HG03575 (cell line): ENCODE measurements around the gene C14orf180.

Experiments
- ATAC-seq: cut with Tn5 transposase; IDR thresholded peaks from one replicate; pipeline ENCODE4 v1.9.1; 2021; ENCODE audit not compliant: unreplicated experiment, insufficient number of reproducible peaks, low FRiP score; ENCODE audit errors: extremely low read depth

The C14orf180 gene

DNA sequence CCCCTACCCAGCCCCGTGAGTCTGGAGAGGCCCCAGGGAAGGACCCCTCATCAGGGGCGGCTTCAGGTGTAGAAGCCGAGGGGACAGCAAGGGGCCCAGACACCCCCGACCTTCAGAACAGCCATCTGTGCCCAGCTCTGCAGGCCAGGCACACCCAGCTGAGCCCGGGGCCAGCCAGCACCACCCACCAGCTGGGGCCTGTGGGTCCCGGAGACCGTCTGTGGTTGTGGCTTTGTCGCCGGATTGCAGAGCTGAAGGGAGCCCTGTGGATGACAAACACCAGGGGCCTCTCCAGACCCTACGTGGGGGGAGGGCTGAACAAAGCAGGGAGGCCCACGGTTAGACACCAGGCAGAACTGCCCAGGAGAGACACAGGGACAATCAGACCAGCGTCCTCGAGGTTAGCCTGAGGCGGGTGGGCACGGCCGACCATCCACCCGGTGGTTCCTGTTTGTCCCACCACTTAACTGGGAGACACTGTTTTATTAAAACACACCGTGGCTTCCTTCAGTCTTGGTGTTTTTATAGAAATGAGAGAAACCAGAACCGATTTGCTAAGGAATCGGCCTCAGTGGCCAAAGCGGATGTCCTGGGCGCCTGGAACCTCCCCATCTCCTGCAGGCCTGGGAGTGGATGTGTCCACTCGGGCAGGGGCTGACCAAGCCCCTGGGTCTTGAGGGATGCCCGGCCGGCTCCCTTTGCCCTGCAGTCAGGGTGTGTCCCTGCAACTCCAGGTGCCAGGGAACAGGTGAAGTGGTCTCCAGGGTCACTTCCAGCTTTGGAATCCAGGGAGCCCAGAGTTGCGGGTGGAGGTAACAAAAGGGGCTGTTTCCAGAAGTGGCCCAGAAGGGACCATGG lies 10.0 kb downstream of the C14orf180 start:
- ATAC-seq, result no peak

DNA sequence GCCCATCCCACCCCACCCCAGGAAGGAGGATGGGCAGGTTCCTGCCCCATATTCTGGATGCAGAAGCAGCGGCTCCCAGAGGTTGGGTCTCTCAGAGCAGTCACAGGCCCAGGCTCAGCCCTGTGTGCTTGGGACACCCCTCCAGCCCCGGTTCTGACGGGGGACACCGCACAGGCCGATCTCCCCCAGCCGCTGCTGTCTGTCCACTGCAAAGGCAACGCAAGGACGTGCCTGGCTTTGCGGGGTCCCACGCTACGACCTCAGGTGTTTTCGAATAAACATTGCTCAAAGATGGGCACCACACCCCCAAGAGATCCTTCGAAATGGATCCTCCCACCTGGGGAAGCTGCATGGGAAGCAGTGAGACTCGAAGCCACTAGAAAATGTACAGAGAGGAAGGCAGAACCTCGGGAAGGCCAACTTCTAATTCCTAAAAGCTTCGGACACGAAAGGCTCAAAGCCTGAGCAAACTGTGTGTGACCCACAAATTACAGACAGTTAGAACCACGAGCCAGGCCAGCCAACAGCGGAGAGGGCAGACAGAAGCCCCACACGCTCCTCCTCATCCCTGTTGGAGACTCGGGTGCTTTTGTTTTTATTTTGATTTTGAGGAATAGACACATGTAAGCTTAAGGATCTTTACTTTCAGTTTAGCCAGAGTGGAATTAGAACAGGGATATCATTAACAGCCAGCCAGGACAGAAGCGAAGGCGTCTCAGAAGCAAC lies 10.8 kb downstream of the C14orf180 start:
- no peak for ATAC-seq

DNA sequence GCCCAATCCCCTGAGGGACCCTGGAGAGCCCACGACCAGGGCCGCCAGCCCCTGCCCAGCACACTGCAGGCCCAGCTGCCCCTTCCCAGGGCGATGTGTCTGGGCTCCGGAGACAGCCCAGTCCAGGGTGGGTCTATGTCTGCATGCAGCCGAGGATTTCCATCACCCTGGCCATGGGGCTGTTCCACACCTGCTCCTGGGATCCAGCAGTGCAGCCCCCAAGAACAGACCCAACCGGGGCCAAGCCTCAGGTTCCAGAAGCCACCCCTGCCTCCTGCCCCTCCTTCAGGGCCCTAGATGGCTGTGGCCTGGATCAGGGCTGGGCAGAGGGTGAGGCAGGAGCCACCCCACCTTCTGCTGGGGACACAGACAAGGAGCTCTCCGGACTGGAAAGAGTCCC lies 11.5 kb downstream of the C14orf180 start:
- ATAC-seq, result no peak

DNA sequence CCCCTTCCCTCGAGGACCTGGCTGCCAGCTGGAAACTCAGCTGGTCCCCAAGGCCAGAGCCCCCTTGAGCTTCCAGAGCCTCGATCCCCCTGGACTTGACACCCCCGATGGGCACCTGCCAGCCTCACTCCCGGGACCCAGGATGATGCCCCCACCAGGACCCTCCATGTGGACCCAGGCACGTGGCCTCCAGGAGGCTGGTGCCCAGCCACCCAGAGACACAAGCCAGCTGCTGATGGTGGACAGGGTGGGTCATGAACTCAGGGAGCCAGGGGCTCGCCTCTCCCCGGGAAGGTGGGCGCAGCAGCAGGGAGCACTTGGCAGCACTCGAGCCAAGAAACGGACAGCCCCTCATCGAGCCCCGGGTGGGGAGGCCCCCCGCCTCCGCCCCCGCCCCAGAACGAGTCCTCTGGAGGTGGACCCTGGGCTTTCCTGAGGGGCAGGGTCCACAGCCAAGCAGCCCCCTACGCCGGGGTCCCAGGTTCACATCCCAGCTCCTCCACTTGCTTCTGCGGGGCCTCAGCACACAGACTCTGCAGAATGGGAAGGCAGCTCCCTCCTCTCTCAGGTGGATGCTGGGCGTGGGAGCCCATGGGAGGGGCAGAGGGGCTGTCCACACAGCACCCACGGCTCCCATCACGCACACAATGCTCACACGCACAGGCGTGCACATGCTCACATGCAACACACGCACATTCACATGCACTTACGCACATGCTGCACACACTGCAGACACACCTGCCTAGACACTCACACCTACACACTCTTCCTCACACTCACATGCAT lies 12.1 kb downstream of the C14orf180 start:
- no peak for ATAC-seq

DNA sequence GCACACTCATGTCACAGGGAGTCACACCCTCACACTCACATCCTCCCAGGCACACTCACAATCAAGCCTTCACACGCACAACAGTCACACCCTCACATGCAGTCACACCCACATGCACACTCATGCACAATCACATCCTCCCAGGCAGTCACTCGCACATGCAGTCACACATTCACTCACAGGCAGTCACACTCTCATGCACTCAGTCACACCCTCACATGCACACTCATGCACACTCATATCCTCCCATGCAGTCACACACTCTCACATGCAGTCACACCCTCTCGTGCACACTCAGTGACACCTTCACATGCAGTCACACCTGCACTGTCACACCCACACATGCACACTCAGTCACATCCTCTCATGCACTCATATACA lies 12.7 kb downstream of the C14orf180 start:
- ATAC-seq, result no peak

DNA sequence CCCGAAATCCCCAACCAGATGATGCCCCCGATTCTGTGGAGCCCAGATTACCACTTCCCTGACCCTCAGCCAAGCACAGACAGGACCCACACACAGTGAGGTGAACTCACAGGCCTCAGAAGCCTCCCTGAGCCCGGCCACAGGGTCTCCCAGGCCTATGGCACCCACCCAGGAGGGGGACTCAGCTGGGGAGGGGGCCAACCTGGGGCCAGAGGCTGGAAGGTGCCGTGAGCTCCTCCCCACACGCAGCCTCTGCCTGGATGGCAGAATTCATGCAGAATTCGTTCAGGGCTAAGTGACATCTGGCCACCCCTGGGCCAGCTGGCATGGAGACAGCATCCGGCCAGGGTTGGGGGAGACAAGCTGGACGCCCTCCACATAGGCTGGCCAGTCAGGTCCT lies 13.2 kb downstream of the C14orf180 start:
- no peak for ATAC-seq

DNA sequence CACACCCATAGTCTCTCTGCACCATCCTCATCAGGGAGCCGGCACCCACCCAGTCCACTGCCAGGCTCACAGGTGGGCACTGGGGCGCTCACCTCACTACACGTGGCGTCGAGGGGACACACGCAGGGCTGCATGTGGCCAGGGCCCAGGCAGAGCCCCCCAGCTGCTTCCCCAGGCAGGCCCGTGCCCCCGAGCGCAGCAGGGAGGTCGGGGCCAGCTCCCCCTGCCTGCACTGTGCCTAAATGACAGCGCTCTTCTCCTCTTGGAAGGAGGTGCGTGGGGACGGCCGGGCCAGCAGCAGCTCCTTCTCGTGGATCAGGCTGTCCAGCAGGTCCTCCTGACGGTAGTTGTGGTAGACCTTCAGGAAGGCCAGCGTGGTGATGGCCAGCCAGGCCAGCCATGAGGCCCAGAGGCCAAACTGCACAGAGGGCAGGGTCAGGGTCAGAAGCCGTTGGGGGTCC lies 13.7 kb downstream of the C14orf180 start:
- ATAC-seq, result no peak

DNA sequence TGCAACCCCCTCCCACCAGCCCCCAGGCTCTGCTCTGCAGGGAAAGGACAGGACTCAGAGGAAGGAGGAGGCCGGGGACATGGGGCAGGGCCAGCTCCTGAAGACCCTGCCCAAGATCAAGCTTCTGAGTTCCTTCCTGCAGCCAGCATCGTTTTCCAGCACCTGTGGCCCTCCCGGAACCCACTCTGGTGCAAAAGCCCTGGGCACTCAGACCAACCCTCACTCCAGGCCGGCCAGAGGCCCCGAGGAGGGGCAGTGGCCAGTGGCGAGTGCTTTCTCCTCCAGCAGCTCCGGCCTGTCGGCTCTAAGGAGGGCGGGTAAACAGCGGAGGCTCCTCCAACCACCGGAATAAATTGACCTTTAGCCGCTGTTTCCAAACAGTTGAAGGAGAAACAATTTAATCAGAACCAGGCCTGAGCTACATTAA lies 14.2 kb downstream of the C14orf180 start:
- no peak for ATAC-seq

DNA sequence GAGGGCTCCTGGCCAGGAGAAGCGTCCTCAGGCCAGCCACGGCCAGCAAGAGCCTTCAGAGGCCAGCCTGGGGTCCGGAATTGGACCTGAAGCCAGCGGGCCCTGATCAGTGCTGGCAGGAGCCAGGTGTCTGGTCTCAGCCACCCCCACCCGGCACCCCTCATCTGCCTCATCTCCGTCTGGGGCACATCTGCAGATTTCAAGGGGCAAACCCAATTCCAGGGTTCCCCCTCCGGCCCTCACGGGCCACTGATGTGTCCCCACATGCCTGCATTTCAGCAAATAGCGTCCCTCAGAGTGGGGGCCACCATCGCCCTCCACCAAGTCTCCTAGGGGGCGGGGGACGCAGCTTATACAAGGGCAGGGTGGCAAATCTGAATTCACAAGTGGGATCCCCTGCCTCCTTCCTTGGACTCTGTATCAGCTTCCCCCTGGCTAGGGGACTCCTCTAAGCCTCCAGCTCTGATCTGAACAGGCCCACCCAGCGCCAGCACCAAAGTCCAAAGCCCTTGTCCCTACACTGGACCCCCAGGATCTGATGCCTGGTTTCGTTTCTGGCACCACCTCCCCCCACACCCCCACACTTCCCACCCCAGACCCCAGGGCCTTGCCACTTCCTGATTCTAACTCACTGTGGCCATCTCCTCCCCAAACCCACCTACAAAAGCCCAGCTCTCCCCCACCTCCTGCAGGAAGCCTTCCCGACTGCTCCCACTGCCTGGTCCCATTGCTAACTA lies 14.9 kb downstream of the C14orf180 start:
- no peak for ATAC-seq

DNA sequence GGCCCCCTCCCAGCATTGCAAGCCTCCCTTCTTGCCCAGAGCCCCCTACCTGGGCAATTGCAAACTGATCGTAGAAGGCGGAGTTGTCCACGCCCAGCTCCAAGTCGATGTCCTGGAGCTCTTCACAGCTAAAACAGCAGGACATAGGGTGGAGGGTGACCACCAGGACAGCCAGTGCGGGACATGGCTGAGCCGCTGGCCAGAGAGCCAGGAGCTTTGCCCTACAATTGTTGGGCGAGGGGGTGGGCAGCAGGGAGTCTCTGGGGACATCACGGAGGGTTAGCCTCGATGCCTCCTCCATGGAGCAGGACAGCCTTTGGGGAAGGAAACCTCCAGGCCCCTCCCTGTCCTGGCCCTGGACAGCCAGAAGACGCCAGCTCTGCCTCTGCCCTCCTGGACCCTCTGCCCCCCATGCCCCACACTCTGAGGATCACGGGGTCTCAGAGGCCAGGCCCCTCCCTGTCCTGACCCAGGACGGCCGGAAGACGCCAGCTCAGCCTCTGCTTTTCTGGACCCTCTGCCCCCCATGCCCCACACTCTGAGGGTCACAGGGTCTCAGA lies 15.6 kb downstream of the C14orf180 start:
- no peak for ATAC-seq

DNA sequence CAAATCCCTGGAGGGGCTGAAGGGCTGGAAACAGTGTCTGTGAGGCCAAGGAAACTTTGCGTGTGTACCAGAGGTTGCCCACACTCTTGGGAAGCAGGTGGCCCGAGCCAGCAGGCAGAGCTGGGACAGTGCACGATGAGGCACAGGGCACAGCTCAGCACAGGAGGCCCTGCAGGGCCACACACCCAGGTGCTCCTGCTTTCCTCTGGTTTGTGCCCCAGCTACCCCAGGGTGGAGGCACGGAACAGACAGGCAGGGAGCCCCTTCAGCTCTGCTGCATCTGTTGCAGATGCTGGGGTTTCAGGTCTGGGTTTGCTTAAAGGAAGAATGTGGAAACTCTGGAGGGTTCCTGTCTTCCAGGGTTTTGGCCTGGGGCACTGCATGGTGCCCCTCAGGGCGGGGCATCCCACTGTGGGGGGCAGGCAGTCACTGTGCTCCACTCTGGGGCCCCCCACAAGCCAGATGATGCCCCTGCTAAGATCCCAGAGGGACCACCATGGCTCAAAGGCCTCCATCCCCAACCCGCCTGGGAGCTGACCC lies 16.4 kb downstream of the C14orf180 start:
- ATAC-seq, result no peak

DNA sequence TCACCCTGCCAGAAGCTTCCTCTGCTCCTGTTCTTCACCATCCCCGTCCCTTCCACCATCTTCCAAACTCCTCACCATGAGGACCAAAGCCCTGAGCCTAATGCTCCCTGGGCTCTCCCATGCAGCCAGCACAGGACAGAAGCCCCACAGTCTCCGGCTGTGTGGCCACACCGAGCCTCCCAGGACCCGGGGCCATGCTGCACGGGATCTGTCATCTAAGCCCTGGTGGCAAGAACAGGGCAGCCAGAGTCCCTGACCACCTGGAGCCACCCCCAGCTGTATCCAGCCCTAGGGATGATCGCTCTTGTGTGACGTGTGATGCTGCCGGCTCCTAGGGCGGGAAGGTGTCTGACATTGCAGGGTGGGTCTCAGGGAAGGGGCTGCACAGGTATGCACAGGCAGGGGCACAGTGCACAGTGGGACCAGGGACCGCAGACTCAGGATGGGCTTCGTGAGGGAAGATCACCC lies 16.9 kb downstream of the C14orf180 start:
- ATAC-seq, result no peak

DNA sequence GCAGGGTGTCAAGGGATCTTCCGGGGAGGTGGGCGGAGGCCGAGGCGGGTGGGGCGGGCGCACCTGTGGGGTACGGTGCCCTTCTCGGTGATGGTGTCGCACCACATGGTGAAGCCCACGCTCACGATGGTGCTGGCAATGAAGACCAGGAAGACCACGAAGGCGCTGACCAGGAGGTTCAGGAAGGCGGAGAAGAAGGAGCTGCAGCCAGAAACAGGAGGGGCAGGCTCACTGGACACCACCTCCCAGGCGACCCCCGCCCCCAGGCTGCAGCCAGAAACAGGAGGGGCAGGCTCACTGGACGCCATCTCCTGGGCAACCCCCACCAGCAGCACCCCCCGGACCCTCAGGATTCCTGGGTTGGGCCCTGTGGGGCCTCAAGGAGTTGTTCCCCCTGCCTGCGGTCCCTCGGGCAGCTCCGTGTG lies 17.4 kb downstream of the C14orf180 start:
- no peak for ATAC-seq

DNA sequence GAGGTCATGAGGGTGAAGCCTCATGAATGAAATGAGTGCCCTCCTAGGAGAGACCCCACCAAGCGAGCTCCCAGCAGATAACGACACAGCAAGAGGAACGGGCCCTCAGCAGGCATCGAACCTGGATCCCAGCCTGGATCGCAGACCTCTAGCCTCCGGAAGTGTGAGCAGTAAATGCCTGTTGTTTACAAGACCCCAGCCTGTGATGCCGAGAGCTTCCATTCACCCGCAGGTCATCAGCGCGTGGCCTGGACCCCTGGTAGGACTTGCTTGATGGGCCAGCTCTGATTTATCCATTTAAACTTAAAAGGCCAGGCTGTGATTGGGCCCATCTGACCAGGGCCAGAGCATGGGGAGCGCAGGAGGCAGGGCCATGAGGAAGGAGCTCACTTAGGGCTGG lies 18.0 kb downstream of the C14orf180 start:
- ATAC-seq, result no peak

DNA sequence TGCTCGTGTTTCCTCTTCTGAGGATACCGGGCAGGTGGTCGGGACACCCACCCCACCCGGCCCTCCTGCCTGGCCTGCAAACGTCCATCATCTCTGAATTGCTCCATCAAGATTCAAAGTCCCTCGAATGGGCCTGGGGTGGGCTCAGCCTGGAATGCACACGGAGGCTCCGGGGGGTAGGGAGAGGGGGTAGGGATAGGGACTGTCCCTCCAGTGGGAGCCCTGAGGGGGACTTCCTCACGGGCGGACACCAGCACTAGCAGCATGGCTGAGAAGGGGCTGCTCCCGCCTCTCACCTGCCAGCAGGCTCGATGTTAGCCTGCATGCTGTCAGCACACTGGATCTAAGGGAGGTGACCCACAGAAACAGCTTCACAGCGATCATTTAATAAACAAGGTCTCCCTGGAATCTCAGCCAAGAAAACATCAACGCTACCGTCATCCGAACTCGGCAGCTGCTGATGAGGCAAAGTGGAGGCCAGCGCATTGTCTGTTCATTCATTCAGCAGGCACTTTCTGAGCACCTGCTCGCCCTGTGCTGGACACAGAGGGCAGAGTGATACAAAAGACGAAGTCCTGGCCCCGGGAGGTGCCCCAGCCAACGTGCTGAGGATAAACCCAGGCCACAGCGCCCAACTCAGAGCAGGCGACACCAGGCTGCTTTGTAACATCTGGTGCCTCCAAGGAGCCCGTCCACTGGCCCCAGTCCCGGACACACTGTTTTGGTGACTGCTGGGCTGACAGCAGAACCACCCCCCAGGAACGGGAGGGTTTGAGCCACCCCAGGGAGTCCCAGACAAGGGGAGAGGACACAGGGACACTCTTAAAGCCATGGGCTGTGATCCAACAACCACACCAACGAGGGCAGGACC lies 18.7 kb downstream of the C14orf180 start:
- ATAC-seq, result no peak

DNA sequence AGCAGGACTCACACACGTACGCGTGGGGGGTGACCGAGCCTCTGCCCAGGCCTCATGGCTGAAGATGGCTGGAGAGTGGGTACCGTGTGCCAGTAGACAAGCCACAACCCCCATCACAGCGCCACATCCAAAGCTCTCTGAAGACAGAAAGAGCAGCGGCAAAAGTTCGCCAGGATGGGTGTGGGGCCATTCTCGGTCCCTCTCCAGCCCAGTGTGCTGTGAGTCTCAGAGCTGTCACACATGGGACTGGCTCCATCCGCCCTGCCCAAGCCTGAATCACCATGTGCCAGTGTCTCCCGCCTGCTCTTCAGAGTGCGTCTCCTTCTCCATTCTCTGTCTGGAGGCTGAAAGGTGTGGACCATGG lies 19.3 kb downstream of the C14orf180 start:
- no peak for ATAC-seq

DNA sequence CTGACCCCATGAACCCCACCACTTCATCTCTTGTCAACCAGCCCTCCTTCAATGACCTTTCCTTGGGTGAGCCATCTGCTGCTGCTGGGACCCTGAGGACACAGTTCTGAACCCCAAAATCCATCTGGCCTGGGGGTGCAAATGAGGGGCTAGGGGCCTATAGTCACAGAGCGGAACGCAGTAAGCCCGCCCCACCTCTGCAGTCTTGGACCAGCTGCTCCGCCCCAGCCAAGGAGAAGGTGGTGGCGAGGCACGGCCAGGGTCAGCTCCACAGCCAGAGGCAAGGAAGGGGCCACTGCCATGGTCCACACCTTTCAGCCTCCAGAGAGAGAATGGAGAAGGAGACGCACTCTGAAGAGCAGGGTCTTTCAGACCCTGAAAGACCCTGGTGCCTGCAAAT lies 19.9 kb downstream of the C14orf180 start:
- no peak for ATAC-seq
